ENCODE results near the gene SMOC2.

DNA sequence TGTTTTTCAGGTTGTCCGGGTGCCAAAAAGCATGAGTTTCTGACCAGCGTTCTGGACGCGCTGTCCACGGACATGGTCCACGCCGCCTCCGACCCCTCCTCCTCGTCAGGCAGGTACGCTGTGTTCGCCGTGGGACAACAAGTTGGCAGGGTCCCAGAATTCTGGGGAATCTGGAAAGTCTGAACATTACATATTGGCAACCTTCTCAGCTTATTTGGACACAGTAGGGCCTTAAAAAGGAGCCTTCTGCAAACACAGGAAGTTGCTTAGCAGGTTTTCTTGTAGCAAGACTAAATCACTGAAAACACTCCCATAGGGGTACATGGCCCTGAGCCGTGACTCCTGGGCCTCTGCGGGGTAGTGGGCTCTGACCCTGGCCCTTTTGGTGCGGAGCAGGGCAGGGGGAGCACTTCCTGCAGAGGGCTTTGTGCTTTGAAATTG lies 209.7 kb downstream of the SMOC2 start:
- TF ChIP-seq EZH2 (IDR thresholded peaks at IDR 0.05) = no peak
- no peak for TF ChIP-seq POLR2AphosphoS5 (IDR thresholded peaks at IDR 0.05; ENCODE audit: borderline replicate concordance, low read depth, low read length)
- no peak for TF ChIP-seq FOXP2 (optimal IDR thresholded peaks at IDR 0.05; ENCODE audit: control extremely low read depth, extremely low read length, insufficient read depth)
